Activated naive CD4-positive, alpha-beta T cell treated with anti-CD3 and anti-CD28 coated beads, Interleukin-2, amount 50 U/mL, for 16 hours (primary cell): ENCODE measurements around the gene YIF1B.
"Not testable (repeated sequence)": the region's sequence is repeated elsewhere in the genome, so short reads cannot be mapped to it uniquely, and the experiment has no call there.

Experiments
- DNase-seq: peaks from one replicate; pipeline ENCODE4 v3.0.0-alpha.2; 2020

YIF1B gene

DNA sequence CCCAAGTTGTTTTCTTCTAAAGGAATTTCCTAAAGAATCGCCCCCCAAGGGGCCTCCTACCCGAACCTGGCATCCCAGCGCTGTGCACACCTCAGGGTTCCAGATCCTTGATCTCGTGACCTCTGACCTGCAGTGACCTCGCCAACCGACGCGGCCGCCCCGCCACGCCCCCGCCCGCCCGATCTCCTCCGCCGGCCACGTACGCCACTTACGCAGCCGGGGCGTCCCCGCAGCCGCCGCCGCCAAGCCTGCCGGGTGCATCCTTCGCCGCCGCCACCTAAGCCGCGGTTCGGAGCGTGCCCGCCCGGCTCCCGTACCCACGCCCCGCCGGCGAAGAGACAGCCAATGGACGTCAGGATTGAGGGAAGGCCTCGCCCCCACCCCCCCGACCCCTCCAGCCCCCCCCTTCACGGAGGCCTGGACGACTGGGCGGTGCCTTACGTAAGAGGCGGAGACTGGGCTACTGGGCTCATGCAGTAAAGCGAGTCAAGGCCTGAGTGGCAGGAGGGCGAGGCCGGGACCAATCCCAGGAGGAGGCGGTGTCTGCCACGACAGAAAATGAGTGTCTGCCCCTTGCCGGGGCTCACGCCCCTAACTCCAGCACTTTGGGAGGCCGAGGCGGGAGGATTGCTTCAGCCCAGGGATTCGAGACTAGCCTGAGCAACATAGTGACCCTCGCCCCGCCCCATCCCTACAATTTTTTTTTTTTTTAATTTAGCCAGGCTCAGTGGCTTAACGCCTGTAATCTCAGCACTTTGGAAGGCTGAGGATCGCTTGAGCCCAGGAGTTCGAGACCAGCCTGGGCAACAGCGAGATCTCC is at the start of gene YIF1B:
Gene YIF1B (minus strand): TSS at position 291 of the 820 bp plus-strand sequence. CDS start 30 bp downstream, at position 261.
- DNase-seq, result peak; percentile 96

- DNase-seq, result not testable (repeated sequence)
These were observed 47.4 kb upstream of the YIF1B start for GRCh38 chr19:38362946-38363688.

DNA sequence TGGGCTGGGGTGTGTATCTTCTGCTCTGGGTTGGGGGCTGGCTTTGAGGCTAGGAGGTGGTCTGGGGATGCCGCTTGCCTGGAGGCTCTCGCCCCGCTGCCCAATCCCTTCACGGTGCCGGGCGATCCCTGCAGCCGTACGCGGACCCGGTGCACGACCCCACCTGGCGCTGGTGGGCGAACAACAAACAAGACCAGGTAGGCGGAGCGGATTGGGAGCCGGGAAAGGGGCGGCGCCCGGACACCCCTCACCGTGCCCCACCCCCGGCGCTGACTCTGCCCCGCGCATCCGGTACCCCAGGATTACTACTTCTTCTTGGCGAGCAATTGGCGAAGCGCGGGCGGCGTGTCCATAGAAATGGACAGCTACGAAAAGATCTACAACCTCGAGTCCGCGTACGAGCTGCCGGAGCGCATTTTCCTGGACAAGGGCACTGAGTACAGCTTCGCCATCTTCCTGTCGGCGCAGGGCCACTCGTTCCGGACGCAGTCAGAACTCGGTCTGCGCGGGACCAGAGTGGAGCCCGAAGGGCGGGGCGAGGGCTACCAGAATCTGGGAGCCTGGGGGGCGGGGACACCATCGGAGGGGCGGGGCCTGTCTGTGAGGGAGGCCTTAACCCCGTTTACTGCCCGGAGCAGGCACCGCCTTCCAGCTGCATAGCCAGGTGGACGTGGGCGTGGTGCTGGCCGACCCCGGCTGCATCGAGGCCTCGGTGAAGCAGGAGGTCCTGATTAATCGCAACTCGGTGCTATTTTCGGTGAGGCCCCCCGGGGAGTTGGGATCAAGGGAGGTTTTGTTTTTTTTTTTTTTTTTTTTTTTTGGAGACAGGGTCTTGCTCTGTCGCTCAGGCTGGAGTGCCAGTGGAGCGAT is 46.6 kb upstream of the YIF1B start:
- peak; percentile 68 for DNase-seq

GRCh38 chr19:38361633-38362075 is 45.9 kb upstream of the YIF1B start:
- DNase-seq, result peak; percentile 64

DNA sequence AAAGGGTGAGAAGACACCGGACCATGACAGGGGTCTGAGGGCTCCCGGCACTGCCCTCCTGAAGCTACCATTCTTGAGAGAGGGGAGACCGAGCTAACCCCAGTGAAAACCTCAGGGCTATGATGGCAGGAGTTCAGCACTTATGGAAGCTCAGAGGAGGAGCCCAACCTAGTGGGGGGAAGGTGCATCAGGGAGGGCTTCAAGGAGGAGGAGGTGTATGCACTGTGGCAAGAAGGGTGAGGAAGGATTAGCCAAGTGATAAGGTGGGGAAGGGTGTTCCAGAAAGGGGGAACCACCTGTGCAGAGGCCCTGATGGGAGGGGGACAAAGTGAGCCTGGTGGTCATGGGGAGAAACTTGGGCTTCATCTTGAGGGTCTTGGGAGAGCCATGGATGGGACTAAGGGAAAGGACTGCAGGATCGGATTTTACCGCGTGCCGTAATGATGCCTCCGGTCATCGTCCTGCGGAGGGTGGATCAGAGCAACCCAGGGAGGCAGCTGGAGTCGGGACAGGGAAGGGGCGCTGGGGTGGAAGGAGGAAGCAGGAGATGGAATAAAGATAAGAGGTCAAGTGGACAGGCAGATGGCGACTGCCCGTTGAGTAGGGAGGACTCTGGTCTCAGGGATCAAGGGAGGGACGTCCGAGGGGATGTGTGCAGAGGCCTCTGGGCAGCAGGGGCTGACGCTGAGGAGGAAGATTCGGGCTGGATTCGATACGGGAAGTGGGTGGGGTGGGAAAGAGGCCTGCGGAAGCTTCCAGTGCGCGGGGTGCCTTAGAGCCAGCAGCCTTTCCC is 45.3 kb upstream of the YIF1B start:
- no peak for DNase-seq

DNA sequence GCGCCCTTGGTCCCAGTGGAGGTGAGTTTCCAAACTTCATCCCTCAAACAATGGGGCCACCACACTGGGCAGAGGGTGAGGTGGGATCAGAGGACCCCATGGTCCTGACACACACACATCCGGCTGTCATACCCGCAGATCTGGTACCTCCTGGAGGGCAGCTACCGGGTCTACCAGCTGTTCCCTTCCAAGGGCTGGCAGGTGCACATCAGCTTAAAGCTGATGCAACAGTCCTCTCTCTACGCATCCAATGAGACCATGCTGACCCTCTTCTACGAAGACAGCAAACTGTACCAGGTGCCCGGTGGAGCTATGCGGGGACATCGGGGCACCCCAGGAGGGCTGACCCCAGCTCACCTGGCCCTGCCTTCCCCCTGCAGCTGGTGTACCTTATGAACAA is 44.6 kb upstream of the YIF1B start:
- no peak for DNase-seq

DNA sequence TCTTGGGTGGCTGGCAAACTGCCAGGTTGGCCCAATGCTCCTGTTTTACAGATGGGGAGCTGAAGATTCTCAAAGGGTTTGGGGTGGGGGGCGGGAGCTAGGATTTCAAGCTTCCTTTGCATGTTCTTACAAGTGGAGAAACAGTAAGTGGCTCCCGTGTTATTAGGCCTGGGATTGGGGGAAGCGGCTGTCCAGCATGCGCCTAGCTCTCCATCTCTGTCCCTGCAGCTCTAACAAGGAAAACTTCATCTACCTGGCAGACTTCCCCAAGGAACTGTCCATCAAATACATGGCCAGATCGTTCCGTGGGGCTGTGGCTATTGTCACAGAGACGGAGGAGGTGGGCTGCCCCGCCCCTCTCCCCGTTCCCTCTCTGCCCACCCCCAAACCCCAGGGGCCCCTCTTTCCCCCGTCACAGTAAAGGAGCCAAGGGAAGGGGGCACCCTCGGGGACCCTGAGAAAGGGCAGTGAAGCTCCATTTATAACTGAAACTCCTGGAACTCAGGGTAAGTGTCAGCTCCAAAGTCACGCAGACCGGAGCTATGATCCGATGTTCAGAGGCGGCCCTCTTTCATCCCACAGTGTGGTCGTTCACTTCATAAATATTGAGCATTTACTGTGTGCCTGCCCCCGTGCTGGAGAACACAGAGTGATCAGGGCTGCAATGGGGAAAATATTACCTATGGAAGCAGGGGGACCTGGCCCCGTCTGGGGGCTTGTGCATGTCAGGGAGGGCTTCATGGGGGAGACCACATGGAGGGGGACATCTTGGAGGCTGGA is 43.7 kb upstream of the YIF1B start:
- no peak for DNase-seq

- no peak for DNase-seq
These were observed 42.3 kb upstream of the YIF1B start for GRCh38 chr19:38358071-38358470.

GRCh38 chr19:38355728-38356725 is 40.3 kb upstream of the YIF1B start:
- no peak for DNase-seq

DNA sequence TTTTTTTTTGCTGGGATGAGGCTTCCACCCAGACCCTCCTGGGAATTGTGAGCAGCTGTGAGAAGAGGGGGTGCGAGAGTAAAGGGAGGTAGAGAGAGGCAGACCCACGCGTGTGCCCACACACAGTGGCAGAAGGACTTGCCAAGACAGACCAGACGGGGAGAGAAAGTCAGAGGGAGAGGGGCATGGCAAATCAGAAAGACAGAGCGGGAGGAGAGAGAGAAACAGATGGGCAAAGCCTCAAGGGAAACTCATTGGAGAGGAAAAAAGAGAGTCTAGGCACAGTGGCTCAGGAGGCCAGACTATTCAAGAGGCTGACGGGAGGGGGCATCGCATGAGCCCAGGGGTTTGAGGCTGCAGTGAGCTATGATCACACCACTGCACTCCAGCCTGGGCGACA is 36.9 kb upstream of the YIF1B start:
- no peak for DNase-seq

DNA sequence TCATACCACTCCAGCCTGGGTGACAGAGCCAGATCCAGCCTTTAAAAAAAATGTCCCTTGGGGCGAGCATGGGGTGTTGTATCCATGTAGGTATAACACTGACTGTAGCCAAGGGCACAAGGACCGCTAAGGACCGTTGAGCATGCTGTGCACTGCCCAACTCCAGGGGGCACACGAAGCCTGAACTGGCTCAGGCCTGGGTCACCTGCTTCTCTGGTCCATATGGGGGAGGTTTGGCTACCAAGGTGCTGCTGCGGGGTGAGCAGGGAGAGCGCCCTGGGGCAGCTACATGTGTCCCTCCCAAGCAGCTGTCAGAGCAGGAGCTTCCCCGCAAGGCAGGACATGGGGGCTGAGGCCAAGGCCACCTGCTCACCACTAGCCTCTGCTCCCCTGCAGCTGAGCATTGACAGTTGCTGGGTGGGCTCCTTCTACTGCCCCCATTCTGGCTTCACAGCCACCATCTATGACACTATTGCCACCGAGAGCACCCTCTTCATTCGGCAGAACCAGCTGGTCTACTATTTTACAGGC is 36.2 kb upstream of the YIF1B start:
- DNase-seq, result no peak

DNA sequence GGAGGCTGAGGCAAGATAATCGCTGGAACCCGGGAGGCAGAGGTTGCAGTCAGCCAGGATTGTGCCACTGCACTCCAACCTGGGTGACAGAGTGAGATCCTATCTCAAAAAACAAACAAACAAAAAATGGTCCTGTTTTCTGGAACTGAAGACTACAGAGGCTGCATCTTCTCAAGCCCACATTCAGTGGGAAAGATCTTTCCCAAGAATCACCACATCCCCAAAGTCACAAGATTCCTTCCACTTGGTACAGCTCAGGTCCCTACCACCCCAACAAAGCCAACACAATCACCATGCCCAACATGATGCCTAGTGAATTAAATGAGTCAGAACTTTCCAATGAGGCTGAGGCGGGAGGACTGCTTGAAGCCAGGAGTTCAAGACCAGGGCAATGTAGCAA is 35.1 kb upstream of the YIF1B start:
- DNase-seq, result no peak

- DNase-seq, result no peak
These were observed 31.1 kb upstream of the YIF1B start for GRCh38 chr19:38346837-38347236.

GRCh38 chr19:38340927-38341326 is 25.2 kb upstream of the YIF1B start:
- DNase-seq, result no peak

GRCh38 chr19:38339011-38339410 is 23.3 kb upstream of the YIF1B start:
- DNase-seq, result not testable (repeated sequence)

- DNase-seq, result no peak
These were observed 21.6 kb upstream of the YIF1B start for GRCh38 chr19:38337360-38337653.

- DNase-seq, result peak; percentile 94
These were observed 21.1 kb upstream of the YIF1B start for GRCh38 chr19:38336638-38337359.

DNA sequence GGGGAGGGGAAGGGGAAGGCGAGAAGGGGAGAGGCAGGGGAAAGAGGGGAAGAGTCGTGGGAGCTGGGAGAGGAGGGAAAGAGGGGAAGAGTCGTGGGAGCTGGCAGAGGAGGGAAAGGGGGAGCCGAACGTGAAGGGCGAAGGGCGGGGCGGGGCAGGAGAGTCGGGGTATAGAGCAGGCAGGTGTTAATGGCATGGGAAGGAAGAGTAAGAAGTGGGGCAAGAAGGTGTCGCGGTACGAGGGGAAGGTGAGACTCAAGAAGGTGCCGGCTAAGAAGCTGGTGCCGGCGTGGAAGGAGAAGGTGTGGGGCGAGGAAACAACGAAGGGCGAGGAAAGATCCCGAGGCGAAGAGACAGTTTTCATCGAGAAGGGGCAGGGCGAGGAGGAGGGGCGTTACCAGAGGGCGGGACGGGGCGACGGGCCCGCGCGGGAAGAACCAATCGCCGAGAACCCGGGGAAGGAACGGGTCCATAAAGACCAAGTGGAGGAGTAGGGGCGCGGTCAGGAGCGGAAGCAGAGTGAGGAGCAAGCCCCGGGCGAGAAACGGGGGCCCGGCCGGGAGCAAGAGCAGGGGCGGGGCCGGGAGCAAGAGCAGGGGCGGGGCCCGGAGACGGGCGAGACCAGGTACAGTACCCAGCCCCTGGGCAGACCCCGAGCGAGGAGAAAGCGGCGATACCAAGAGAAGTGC is 20.3 kb upstream of the YIF1B start:
- peak; percentile 95 for DNase-seq

DNA sequence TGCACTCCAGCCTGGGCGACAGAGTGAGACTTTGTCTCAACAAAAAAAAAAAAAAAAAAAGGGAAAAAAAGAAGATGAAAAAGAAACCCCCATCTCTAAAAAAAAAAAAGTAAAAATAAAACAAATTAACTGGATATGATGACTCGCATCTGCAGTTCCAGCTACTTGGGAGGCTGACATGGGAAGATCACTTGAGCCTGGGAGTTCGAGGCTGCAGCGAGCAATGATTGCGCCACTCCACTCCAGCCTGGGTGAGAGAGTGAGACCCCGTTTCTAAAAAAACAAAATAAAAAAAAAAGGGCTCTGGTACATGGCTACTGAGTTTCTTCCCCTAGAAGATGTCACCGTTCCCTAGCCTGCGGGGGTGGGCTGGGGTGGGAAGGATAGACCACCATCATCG is 17.5 kb upstream of the YIF1B start:
- DNase-seq, result no peak
